OCI-M2 (cell line): Measurements from ENCODE around the gene ZNF222.

Source experiments
- DNase-seq: peaks from one replicate; lab custom pipeline; 2025; ENCODE audit not compliant: unreplicated experiment; lab: John Stamatoyannopoulos, UW

ZNF222 gene

DNA sequence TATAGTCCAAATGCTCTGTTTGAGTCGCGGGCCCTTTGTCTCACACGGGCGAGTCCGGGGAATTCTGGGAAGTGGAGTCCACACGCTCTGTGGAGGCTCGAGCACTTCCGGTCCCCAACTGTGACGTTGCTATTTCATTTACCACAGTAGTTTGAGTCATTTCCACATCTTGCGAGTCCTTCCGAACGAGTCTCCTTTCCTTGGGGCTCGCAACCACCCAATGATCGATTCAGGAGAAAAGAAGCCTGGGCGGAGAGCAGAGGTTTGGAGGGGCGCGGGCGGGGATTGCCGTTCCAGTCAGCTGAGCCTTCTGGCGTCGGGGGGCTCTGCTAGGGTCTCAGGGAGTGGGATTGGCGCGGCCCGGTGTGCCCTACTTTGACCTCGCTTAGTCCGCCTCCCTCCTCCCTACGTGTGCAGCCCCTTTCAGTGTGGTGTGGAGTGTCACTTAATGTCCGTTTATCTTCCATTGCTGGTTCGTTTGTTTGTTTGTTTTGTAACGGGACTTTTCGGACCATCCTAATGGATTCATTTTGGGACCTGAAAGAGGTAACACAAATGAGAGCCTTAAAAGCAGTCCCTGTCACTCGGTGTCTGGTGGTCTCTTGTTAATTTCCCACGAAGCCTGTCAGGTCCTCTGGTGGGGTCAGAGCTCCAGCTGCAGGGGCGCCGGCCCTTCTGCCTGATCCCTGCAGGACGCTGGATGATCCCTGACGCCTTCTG lies at the start of gene ZNF222:
ZNF222 (plus strand) TSS at position 163 of the 720 bp plus-strand sequence; CDS start at position 221, 58 bp downstream.
- DNase-seq = peak; percentile 85

DNA sequence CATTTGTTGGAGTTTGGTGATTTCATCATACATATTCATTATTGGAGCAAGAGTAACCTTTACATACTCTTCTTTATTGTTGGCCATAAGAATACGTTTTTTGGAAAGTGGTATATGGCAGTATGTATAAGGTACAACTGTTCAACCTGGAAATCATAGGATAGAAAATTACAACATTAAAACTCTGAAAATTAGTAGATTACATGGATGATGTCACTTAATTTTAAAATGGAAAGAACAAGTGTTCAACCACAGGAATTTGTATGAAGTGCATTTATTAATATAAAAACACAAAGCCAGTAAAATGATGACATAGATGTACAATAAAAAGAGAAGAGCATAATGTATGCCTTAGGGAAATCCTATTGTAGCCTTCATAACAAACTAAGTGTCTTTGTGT lies 48.4 kb upstream of the ZNF222 start:
- DNase-seq = no peak

DNA sequence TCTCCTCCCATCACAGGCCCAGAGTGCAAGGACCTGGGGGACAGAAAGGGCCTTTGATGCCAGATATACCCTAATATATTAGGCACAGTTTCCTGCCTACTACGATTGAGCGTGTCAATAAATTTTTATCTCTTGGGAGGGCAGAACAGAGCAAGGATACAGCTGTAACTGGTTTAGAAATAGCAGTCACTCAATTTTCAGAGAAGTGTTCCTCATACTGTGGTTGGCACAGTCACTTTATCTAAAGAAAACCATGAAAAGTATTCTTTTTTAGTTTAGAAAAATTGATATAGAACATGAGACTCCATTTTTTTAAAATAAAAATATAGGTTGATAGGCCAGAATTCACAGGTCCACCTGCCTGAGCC lies 41.7 kb upstream of the ZNF222 start:
- DNase-seq = no peak

DNA sequence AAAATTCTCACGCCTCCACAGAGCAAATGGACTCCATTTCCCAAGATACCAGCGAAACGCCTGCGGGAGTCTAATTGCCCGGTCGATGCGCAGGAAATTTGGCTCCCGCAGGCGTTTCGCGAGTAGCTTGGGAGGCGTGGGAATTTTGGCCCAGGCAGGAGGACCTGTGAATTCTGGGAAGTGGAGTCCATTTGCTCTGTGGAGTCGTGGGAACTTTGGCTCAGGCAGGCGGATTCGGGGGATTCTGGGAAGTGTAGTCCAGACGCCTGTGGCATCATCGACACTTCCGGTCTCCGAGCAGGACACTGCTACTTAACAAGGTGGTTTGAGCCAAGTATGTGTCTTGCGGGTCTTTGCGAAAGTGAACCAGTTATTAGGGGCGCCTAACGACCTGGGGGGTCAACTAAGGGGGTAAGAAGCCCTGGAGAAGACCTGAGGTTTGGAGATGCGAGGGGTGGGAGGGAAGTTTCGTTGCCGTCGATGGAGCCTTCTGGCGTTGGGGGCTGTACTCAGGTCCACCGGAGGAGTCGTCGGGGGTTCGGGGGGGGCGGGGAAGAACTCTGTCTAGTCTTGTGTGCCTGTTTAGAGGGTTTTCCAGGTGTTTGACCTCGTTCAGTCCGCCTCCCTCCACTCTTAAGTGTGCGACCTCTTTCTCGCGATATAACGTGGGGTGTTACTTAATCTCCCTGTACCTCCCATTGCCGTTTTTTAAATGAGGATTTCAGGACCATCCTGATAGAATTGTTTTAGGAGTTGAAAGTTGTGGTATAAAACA lies 41.1 kb upstream of the ZNF222 start, which contains the start of gene ZNF155:
ZNF155 (plus strand) TSS at position 277 of the 775 bp plus-strand sequence. CDS start 4,356 bp downstream, outside the sequence.
- DNase-seq = peak; percentile 80

DNA sequence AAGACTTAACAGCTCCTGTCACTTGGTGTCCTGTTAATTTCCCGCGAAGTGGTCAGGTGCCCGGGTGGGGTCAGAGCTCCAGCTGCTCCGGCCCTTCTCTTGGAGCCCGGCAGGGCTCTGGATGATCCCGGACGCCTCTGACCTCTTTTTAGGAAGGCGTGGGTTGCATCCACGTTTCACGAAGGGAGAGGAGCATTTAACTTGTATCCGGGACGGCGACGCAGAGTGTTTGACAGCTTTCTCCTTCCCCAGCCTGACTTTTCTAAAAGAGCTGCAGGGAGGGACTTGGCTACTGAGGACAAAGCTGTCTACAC lies 40.5 kb upstream of the ZNF222 start:
- no peak for DNase-seq

DNA sequence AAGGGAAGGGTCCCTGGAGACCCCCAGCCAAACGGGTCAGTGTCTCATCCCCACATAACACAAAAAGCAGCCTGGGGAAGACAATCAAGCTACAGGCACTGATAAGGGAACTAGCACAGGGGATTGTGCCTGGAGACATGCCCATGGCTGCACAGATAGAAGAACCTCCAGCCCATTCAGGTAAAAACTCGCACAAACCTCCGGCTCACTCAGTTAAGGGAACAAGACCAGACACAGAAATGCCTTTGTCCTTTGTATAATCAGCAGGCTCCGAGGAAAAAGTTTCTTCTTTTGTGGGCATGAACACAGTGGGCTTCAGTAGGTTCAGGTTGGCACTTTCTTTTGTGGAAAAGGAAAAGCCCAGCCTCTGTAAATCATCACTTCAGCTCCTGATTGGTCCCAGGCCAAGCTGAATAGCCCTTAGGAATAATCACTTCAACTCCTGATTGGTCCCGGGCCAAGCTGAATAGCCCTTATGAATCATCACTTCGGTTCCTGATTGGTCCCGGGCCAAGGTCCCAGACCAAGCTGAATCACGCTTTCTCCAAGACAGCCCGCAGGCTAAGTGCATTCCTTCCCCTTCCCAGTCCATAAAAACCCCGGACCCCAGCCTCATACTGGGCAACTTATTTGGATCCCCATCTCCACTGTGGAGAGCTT lies 27.4 kb upstream of the ZNF222 start:
- DNase-seq = no peak

DNA sequence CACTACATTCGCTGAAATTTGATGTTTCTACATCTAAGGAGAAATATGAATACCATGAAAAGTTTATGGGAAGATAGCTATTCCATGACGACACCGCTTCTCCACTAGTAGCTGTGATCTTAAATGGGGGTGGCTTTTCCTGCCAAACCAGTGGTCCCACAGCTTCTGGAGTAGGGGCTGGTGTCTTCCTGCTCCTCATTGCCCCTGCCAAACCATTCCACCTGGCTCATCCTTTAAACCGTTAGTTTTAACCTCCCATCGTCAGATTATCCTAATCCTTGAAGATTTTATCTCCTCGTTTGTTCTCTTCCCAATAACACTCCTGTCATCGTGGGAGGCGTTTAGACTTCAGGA lies 23.0 kb upstream of the ZNF222 start:
- DNase-seq = no peak

DNA sequence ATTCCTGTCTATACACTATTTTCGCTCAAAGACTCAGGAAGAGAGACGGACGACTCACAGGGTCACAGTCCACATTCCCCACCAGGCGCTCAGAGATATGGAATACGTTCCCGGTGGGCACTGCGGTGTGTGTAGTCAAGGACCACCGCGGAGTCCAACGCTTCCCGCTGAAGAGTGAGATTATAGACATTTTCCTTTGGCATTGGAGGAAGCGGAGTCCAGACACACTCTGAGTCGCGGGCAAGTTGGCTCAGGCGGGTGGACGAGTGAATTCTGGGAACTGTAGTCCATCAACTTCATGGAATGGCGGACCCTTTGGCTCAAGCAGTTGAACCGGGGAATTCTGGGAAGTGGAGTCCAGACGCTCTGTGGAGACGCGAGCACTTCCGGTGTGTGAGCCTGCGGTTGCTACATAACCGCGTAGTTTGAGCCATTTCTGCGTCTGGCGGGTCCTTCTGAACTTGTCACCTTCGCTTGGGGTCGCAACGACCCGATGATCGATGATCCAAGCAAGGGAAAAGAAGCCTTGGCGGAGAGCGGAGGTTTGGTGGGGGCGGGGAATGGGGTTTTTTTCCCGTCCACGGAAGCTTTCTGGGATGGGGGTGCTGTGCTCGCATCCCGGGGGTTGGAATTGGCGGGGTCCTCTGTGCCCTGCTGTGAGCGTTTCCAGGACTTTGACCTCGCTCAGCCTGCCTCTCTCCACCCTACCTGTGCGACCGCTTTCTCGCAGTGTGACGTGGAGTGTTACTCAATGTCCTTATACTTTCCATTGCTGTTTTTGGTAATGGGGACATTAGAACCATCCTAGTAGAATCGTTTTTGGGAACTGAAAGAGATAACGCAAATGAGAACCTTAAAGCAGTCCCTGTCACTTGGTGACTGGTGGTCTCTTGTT lies 22.4 kb upstream of the ZNF222 start, which contains the start of gene ZNF230:
ZNF230 (plus strand) TSS at position 392 of the 895 bp plus-strand sequence. CDS start 4,122 bp downstream, outside the sequence.
- peak; percentile 90 for DNase-seq

DNA sequence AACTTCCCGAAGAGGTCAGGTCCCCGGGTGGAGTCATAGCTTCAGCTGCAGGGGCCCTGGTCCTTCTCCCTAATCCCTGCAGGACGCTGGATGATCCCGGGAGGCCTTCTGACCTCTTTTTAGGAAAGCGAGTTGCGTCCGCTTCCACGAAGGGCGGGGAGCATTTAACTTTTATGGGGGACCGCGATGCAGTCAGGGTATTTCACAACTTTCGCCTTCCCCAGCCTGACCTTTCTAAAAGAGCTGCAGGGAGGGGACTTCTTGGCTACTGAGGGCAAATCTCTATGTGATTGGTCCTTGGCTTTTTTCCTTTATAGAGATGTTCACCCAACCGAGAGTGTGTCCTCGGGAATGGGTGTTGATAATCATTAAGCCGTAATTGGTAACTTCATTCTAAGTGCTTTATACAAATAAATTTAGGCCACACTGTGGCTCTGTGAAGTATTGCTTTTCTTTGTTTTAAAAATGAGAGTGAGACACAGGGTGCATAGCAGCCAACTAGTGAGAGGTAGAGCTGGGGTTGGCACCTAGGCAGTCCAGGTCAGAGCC lies 21.6 kb upstream of the ZNF222 start:
- no peak for DNase-seq

DNA sequence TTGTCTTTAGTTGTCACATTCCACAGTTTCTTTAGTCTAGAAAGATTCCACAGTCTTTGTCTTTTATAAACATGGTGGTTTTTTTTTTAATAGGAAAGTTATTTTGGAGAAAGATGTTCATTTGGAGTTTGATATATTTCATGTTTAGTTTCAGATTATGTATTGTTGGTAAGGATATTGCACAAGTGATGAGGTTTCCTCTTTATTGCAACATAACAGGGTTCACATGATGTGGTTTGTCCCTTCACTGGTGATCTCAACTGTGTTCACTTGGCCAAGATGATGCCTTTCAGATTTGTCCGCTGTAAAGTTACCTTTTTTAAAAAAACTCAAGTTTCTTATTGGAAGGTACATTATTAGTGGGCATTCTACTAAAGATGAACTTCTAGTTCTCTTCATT lies 19.2 kb upstream of the ZNF222 start:
- DNase-seq = no peak

DNA sequence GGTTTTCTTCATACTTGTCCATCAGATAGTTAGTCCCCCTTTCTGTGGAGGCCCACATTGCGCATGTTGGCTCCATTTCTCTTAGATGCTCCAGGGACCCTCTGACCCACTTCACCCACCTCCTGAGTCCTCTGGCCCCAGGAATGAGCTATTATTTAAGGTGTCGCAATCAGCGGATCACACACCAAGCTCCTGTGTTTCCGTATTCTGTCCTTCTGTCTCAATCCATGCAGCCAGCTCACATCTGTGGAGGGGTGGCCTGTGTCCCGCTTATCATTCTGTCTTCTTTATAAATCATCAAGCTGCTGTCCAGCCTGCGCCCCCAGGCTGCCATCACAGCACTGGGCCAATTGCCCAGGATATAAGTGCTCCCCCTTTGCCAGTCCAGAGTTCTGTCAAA lies 17.7 kb upstream of the ZNF222 start:
- no peak for DNase-seq

DNA sequence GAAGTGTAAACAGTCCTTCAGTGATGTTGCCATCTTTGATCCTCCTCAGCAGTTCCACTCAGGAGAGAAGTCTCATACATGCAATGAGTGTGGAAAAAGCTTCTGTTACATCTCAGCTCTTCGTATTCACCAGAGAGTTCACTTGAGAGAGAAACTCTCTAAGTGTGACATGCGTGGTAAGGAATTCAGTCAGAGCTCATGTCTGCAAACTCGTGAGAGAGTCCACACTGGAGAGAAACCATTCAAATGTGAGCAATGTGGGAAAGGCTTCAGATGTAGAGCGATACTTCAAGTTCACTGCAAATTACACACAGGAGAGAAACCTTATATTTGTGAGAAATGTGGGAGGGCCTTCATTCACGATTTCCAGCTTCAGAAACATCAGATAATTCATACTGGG lies 14.7 kb upstream of the ZNF222 start:
- no peak for DNase-seq

DNA sequence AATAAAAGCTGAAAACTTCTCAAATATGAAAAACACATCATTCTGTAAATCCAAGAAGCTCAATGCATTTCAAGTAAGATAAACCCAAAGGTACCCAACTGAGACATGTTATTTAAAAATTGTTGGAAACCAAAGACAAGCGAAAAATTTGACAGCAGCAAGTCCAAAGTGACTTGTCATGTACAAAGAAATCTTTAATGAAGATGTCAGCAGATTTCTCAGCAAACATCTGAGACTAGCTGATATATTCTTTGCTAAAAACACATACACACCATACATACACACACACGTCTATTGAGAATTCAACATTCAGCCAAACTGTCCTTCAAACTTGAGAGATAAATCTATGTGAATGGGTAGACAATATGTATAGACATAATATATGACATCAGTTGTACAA lies 5.7 kb upstream of the ZNF222 start:
- no peak for DNase-seq

DNA sequence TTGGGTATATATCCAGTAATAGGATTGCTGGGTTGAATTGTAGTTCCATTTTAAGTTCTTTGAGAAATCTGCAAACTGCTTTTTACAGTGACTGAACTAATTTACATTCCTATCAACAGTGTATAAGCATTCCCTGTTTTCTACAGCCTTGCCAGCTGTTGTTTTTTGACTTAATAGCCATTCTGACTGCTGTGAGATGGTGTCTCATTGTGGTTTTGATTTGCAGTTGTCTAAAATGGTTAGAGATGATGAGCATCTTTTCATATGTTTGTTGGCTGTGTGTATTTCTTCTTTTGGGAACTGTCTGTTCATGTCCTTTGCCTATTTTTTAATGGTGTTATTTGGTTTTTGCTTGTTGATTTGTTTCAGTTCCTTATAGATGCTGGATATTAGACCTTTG lies 4.0 kb upstream of the ZNF222 start:
- DNase-seq = no peak

DNA sequence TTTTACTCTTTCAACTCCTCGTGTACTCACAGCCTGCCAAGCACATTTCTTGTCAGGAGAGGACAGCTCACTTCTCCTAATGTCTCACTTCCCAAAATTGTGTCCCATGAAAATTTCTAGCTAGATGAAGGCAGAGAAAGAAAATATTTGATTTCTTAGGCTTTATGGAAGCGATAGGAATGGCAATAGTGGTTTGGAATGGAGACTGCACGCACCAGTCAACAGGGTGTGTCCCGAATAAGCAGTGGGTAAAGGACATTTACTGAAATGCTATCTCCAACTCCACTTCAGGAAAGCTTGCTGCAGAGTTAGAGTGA lies 321 bp upstream of the ZNF222 start:
- DNase-seq = no peak

DNA sequence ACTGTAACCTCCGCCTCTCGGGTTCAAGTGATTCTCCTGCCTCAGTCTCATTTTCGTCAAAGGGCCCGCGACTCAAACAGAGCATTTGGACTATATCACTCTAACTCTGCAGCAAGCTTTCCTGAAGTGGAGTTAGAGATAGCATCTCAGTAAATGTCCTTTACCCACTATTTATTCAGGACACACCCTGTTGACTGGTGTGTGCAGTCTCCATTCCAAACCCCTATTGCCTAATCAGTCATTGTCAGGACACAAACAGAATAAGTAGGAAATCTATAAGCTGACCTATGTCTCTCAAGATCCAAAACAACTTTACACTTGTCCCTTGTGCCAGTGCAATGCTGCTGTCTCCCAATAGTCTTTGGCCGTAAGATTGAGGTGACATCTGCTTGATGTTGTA lies 1.4 kb downstream of the ZNF222 start:
- DNase-seq = no peak

DNA sequence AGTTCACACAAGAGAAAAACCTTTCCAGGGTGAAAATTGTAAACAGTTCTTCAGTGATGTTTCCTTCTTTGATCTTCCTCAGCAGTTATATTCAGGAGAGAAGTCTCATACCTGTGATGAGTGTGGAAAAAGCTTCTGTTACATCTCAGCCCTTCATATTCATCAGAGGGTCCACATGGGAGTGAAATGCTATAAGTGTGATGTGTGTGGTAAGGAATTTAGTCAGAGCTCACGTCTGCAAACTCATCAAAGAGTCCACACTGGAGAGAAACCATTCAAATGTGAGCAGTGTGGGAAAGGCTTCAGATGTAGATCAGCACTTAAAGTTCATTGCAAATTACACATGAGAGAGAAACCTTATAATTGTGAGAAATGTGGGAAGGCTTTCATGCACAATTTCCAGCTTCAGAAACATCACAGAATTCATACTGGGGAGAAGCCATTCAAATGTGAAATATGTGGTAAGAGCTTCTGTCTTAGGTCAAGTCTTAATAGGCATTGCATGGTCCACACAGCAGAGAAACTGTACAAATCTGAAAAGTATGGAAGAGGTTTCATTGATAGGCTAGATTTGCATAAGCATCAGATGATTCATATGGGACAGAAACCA lies 6.9 kb downstream of the ZNF222 start:
- no peak for DNase-seq

DNA sequence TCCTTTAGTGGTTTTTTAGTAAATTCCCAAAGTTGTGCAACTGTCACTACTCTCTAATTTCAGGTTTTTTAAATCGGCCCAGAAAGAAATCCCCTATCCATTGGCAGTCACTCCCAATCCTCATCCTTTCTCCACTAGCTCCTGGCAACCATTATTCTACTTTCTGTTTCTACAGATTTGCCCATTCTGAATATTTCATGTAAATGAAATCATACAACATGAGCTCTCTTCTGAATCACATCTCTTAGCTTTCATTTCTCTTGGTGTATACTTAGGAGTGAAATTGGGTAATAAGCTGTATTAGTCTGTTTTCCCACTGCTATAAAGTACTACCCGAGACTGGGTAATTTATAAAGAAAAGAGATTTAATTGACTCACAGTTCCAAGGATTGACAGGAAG lies 17.0 kb downstream of the ZNF222 start:
- no peak for DNase-seq

DNA sequence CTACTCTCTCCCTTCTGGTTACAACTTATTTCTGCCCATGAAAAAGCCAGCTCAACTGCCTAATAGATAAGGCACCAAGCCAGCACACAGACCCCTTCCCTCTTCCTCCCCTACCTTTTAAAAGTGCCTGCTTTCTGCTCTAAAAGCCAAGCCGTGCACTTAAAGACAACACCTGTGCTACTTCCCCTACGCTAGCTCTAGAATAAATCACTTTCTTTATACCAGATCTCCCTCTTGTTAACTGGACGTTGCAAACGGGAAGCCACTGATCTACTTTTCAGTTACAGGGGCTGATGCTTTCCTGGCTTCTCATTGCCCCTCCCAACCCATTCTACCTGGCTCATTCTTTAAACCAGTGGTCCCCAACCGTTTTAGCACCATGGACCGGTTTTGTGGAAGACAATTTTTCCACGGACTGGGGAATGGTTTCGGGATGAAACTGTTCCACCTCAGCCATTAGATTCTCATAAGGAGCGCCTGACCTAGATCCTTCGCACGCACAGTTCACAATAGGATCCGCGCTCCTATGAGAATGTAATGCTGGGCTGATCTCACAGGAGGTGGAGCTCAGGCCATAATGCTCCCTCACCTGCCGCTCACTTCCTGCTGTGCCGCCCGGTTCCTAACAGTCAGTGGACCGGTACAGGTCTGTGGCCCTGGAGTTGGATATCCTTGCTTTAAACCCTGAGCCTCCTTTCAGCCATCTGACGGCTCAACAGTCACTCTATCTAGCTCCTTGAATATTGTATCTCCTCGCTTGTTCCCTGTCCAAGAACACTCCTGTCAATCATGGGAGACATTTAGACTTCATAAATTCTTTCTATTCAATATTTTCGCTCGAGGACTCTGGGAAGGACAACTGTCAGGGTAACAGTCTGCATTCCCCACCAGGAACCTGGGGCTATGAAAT lies 25.8 kb downstream of the ZNF222 start:
- DNase-seq = peak; percentile 85
